Inflammatory macrophage (primary cell): ENCODE measurements around the gene MAP1A.
"Not testable (repeated sequence)": the region's sequence is repeated elsewhere in the genome, so short reads cannot be mapped to it uniquely, and the experiment has no call there.

Experiments
- DNase-seq, 2 donors: peaks; one replicate each; pipeline ENCODE4 v3.0.0-alpha.2; 2020 to 2022

MAP1A gene

DNA sequence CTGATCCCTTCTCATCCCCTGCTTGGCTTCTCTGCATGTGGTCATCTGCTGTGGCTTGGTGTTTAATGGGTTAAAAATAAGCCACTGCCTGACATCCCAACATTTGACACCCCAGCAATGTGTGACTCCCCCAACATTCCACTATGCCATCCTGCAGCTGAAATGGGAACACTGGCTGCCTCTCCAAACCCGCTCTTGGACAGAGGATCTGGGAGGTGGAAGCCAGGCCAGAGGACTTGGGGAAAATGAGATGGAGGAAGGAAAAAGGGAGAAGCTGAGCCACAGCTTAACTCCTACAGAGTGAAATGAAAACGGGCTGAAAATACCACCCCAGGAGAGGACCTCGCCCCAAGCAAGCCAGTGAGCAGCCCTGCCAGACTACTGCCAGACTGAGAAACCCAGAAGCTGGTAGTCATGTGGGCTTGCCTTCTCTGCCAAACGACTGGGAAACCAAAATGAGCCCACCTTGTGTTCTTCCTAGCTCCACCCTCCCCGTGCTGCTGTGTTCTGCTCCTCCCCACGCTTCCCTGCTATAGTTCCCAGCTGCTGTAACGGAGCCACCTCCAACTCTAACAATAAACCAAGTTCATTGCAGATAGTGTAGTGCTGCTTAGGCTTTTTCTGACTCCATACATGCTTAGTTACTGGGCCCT is 13.7 kb downstream of the MAP1A start:
- no peak for DNase-seq

DNA sequence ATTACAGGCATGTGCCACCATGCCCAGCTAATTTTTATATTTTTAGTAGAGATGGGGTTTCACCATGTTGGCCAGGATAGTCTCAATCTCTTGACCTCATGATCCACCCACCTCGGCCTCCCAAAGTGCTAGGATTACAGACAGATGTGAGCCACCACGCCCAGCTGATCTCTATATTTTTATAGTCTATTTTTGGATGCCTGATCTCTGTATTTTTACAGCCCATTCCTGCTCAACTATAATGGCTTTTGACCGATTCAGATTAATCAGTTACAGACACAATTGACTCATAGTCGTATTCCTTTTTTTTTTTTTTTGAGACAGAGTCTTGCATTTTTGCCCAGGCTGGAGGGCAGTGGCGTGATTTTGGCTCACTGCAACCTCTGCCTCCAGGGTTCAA is 15.4 kb downstream of the MAP1A start:
- DNase-seq: not testable (repeated sequence)

DNA sequence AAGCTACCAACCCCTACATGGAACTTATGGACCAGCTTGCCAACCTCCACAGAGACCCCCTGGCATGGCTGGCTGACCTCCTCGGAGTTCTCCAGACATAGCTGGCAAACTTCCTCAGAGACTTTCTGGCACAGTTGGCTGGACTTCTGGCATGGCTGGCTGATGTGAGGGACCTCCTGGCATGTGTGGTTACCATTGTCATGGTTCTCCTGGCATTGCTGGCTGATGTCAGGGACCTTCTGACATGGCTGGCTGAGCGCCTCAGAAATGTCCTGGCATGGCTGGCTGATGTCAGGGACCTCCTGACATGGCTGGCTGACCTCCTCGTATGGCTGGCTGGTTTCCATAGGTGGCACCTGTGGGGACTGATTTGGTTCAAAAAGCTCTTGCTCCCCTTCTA is 17.5 kb downstream of the MAP1A start:
- DNase-seq: no peak

DNA sequence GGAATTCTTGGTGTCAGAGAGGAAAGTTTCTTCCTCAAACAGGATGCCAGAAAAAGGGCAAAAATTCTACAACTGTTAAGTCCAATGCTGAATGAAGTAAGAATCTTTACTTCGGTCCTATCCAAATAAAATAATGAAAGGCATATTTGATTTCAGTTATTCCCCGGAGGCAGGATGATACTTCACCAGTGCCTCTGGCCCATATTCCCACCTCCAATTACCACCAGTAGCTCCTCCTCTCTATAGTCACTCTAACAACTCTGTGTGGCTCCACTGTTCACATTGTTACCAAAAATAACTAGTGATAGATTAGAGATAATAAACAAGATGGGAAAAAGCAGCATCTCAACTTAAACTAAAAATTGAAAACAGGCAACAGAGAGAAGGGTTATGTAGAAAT is 20.7 kb downstream of the MAP1A start:
- no peak for DNase-seq

DNA sequence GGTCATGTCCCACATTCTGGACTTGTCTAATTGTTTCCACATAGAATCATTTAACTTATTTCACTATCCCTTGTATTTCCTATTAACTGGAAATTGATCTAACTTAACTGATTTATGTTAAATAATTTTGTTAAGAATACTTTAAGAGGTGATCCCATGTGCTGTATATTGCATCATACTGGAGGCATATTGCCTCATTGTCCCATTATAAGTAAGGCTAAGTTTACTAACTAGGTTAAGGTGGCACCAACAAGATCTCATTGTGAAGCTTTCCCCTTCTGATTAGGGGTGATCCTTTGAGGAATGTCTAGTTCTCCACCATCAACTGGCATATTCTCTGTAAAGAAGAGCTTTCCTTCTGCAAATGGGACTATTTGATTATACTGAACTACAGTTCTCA is 24.4 kb downstream of the MAP1A start:
- DNase-seq: no peak

DNA sequence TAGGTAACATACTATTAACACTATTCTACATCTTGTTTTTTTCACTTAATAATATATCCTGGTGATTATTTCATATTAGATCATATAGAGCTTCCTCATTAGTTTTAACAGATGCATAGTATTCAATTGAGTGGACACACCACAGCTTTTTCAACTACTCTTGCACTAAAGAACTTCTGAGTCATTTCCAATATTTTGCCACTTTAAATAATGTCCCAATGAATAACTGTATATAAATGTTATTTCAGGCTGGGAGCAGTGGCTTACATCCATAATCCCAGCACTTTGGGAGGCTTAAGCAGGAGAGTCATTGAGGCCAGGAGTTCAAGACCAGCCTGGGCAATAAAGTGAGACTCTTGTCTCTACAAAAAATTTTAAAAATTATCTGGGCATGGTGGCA is 26.9 kb downstream of the MAP1A start:
- DNase-seq: no peak

DNA sequence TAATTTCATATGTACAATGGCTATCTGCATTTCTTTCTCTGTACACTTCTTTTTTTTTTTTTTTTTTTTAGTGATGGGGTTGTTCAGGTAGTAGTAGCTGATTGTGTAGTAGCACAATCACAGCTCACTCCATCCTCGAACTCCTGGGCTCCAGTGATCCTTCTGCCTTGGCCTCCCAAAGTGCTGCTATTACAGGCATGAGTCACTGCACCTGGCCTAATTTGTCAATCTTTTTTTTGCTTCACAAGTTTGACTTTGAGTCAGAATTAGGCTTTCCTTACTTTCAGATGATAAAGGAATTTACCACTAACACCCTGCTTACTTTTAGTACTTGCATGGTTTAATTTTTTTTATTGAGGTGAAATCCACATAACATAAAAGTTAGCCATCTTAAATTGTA is 28.0 kb downstream of the MAP1A start:
- no peak for DNase-seq

DNA sequence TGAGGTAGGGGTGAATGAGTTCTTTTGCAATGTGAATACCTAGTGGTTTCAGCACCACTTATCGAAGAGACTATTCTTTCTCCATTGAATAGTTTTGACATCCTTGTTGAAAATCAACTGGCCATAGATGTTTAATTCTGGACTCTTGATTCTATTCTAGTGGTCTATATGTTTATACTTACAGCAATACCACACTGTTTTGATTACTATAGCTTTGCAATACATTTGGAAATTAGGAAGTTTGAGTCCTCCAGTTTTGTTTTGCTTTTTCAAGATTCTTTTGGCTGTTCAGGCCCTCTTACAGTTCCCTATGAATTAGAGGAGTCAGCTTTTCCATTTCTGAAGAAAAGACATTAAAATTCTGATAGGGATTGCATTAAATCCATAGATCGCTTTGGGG is 30.1 kb downstream of the MAP1A start:
- DNase-seq: no peak

DNA sequence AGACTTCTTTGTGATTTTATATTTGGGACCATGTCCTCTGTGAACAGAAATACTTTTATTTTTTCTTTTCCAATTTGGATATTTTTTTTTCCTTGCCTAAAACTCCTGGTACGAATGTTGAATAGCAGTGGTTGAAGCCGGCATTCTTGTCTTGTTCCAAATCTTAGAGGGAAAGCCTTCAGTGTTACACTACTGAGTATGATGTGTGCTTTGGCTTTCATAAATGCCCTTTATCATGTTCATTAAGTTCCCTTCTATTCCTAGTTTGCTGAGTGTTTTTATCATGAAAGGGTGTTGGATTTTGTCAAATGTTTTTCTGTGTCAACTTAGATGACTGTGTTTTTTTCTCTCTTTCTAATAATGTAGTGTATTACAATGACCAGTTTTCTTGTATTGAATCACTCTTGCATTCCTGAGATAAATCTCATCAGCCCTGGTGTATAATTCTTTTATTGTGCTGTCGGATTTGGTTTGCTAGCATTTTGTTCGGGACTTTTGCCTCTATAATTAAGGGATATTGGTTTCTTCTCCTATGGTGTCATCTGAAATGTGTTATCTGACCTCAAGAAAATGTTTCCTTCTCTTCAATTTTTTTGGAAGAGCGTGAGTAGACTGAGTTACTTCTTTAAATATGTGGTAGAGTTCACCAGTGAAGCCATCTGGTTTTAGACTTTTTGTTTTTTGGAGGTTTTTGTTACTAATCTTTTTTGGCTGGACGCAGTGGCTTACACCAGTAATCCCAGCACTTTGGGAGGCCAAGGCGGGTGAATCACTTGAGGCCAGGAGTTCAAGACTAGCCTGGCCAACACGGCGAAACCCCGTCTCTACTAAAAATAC is 33.3 kb downstream of the MAP1A start:
- no peak for DNase-seq

DNA sequence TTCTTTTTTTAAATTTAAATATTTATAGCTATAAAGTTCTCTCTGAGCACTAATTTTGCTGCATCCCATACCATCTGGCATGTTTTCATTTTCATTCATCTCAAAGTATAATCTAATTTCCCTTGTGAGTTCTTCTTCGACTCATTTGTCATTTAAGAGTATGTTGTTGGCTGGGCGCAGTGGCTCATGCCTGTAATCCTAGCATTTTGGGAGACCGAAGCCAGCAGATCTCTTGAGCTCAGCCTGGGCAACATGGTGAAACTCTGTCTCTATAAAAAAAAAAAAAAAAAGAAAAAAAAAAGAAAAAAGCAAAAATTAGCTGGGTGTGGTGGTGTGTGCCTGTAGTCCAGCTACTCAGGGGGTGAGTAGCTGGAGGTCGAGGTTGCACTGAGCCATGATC is 34.8 kb downstream of the MAP1A start:
- DNase-seq: no peak

DNA sequence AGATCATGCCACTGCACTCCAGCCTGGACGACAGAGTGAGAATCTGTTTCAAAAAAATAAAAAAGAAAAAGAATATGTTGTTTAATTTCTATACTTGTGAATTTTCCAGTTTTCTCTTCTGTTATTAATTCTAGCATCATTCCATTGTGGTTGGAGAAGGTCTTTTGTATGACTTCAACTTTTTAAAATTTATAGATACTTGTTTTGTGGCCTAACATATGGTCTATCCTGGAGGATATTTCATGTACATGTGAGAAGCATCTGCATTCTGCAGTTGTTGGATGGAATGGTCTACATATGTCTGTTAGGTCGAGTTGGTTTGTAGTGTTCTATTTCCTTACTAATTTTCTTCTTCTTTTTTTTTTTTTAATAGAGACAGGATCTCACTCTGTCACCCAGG is 35.6 kb downstream of the MAP1A start:
- no peak for DNase-seq

DNA sequence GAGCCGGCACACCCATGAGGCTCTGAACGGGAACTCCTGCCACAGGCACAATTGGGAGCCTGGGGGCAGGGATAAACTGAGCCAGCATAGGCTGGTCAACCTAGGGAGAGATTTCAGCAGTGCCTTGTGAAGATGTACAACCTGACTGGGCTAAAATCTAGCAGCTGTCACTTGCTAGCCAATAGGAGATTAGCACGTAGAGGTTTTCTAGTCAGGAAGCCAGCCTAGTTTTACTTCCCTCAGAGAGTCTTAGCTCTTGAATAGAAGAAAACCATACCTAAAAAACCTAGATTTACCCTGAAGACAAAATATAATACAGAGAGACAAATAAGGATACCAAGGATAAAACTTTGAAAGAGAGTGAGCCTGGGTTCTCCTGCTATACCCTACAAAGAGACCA is 45.3 kb downstream of the MAP1A start:
- not testable (repeated sequence) for DNase-seq

DNA sequence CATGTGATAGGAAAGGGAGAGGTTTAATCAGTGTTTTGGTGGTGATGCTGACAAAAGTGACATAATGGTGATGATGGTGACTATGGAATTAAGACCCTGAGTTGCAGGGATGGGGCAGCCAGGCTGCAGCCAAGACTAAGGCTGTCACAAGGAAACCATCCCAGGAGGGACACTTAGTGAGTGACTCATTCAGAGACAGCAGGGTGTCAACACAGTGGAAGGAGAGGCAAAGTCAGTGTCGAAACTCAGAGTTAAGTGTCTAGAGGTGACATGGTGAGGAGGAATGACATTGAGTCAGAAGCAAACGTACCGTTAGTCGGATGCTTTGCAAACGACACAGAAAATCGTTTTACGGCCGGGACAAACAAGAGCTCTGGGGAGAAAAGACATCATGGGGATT is 46.4 kb downstream of the MAP1A start:
- DNase-seq: not testable (repeated sequence)

DNA sequence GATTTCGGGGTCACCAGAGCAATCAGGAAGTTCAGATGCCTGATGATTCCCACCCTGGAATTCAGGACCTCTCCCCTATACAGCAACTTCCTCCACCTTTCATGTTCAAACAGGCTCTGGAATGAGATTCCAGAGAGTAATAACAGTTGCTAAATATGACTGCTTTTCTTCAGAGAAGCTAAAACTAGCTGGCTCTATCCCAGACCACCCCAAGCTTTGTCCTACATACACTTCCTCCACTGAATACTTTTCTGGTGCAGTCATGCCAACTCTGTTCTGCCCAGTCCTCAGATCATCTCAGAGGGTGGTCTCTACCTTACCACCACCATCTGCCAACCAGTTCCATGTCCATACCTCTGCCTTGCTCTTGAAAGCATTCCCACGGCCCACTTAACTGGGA is 49.2 kb downstream of the MAP1A start:
- not testable (repeated sequence) for DNase-seq

DNA sequence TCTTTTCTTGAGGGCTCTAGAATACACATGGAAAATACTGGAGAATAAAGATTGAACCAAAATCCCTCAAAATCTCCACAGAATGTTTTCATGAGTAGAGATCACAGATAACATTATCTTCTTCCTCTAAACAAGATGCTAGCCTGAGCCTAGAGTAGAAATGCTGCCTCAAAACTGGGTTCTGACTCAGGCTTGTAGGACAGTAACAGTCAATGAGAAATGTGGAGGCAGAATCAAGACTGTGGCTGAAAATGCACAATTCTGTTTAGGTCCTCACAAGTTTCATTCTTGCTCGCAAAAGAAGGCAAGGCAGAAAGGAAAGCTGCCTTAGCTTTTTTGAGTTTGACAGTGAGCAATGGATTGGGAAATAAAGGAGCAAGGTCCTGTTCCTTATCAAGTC is 57.2 kb downstream of the MAP1A start:
- DNase-seq: not testable (repeated sequence)
